Body of pancreas (tissue), 4 donors: ENCODE data around the gene FAM162A. TPM values are rescaled to one million over a fixed set of nuclear protein-coding genes. Genes with fewer than 3 reads are reported as not detected.

ENCODE experiments used
- ATAC-seq: fragments of 150-250 bp; one replicate; pipeline ENCODE4 v1.9.1; 2016
- DNase-seq, 4 donors: peaks; one replicate each; pipeline ENCODE4 v3.0.0-alpha.2; 2019
- H3K27ac ChIP-seq, 4 donors: fragments of 200-600 bp; sonication (generic); 1 replicate in 3 of 4; 2 replicates in 1 of 4; pipeline versions ENCODE4 v1.5.1 to v1.6.1; 2016 to 2019; ENCODE audit warnings: mild to moderate bottlenecking in 1 of 4, mixed read lengths in 1 of 4, moderate library complexity in 1 of 4
- H3K27me3 ChIP-seq, 2 donors: fragments of 200-600 bp; sonication (generic); one replicate each; pipeline ENCODE4 v1.6.0; 2016; ENCODE audit warnings: mild to moderate bottlenecking in 1 of 2
- H3K36me3 ChIP-seq, 2 donors: fragments of 200-600 bp; sonication (generic); replicated peaks in 1 of 2; 2 replicates each; pipeline ENCODE4 v1.5.1; 2016; ENCODE audit warnings: low read depth in 2 of 2; ENCODE audit not compliant: insufficient read depth in 1 of 2
- H3K4me1 ChIP-seq: fragments of 200-600 bp; sonication (generic); one replicate; pipeline ENCODE4 v1.6.0; 2016
- H3K4me3 ChIP-seq, 2 donors: fragments of 200-600 bp; sonication (generic); 1 replicate in 1 of 2; 2 replicates in 1 of 2; pipeline ENCODE4 v1.5.1; 2016 to 2019
- H3K9me3 ChIP-seq, 3 donors: fragments of 200-600 bp; sonication (generic); 1 replicate in 2 of 3; 2 replicates in 1 of 3; pipeline ENCODE4 v1.5.1; 2016
- POLR2A ChIP-seq, 3 donors: fragments of 450-650 bp; IDR thresholded peaks; one replicate each; pipeline ENCODE4 v1.6.1; 2016; ENCODE audit warnings: antibody characterized with exemption in 3 of 3, mild to moderate bottlenecking in 2 of 3
- WGBS, 2 donors: methylation state at CpG; one replicate each; pipeline ENCODE4 v1.1.5; 2017; 5-methylcytosine and 5-hydroxymethylcytosine counted together
- intact Hi-C: fragments of 100-400 bp; cut with DNase I; formaldehyde crosslinking; loops from one replicate; pipeline ENCODE4 v1.15.1; 2023
- total RNA-seq, 2 donors: library from RNA; depleted of rRNA; stranded (reverse); fragments of >200 nt; gene quantifications; one replicate each; pipeline ENCODE4 v1.1.0, GENCODE V29; 2016
- TF ChIP-seq, protein P1 (sequence below), 7 experiments: fragments of 450-650 bp in 4 of 7; fragments of 200-600 bp in 3 of 7; sonication (generic) in 3 of 7; IDR thresholded peaks; one replicate each; pipeline ENCODE4 v1.5.1; 2016 to 2019; ENCODE audit warnings: antibody characterized with exemption in 7 of 7

FAM162A gene
- total RNA-seq, 2 donors from 2014 or later: 8.6 to 24.1 TPM

DNA sequence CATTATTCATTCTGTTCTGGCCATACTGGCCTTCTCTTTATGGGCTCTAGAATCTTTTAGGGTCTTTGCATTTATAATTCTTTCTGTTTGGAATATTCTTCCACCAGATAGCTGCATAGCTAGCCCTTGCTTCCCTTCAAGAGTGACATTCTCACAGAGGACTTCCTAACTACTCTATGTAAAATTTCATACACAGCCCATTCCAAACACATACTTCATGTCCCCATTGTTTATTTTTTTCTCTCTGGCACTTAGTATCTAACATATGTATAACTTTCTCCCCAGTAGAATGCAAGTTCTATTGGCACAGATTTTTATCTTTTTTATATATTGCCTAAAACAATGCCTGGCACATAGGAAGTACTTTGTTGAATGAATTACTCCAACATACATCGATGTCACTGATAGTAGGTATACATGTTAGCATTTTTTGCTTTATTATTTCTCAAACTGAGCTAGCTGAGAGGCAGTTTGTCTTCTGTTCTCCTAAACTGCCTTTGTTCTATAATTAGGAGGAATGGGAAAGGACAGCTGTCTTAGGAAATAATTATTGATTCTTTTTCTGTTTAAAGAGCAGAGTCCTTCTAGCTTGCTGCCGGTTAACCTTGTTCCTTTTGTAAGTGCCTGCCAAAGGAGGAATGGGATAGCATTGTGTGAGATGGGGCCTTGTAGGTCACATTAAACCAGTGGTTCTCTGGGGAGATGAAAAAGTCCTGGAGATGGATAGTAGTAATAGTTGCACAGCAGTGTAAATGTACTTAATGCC lies 7.9 kb downstream of the FAM162A start:
- peak; percentile 58 for ATAC-seq
- H3K9me3 ChIP-seq: no peaks in the 10 kb centered on the region
- WGBS, 2 donors: 8 to 13% methylated on average over 2 of the region's 2 CpGs
- peak overlapping the region; percentile 29 to 76 (median 53) for H3K27ac ChIP-seq
- no peaks in the 10 kb centered on the region for H3K36me3 ChIP-seq
- H3K4me3 ChIP-seq: no peak overlapping the region
- H3K27me3 ChIP-seq: no peaks in the 10 kb centered on the region
- intact Hi-C loops: no loop called here
- H3K4me1 ChIP-seq: peaks cover 77% of the 10 kb centered on the region
- TF ChIP-seq, protein P1, sequence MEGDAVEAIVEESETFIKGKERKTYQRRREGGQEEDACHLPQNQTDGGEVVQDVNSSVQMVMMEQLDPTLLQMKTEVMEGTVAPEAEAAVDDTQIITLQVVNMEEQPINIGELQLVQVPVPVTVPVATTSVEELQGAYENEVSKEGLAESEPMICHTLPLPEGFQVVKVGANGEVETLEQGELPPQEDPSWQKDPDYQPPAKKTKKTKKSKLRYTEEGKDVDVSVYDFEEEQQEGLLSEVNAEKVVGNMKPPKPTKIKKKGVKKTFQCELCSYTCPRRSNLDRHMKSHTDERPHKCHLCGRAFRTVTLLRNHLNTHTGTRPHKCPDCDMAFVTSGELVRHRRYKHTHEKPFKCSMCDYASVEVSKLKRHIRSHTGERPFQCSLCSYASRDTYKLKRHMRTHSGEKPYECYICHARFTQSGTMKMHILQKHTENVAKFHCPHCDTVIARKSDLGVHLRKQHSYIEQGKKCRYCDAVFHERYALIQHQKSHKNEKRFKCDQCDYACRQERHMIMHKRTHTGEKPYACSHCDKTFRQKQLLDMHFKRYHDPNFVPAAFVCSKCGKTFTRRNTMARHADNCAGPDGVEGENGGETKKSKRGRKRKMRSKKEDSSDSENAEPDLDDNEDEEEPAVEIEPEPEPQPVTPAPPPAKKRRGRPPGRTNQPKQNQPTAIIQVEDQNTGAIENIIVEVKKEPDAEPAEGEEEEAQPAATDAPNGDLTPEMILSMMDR (IDR thresholded peaks at IDR 0.05): no peak
- no peak for TF ChIP-seq POLR2A (IDR thresholded peaks at IDR 0.05)
- peak in 2 of 4 donors; percentile 14 to 28 for DNase-seq

- peak overlapping the region; percentile 22 to 76 (median 49) for H3K27ac ChIP-seq
- H3K4me3 ChIP-seq: no peak overlapping the region
- 5 to 6% methylated on average over 2 of the region's 2 CpGs for WGBS, 2 donors
- TF ChIP-seq, protein P1 (IDR thresholded peaks at IDR 0.05): peak; percentile 25 to 77 (median 69)
- TF ChIP-seq POLR2A (IDR thresholded peaks at IDR 0.05): no peak
- intact Hi-C loops: no loop called here
- DNase-seq: peak in 3 of 4 donors; percentile 29 to 39 (median 33)
- H3K4me1 ChIP-seq: peaks cover 65% of the 10 kb centered on the region
- H3K27me3 ChIP-seq: no peaks in the 10 kb centered on the region
- peak; percentile 74 for ATAC-seq
- no peaks in the 10 kb centered on the region for H3K9me3 ChIP-seq
- H3K36me3 ChIP-seq: no peaks in the 10 kb centered on the region
Observed at GRCh38 chr3:122392868-122393844, 9.2 kb downstream of the FAM162A start.

- H3K4me3 ChIP-seq: no peak overlapping the region
- no peaks in the 10 kb centered on the region for H3K9me3 ChIP-seq
- peaks cover 57% of the 10 kb centered on the region for H3K4me1 ChIP-seq
- peak overlapping the region; percentile 22 to 76 (median 49) for H3K27ac ChIP-seq
- WGBS, 2 donors: 44 to 78% methylated on average over 1 of the region's 1 CpG
- H3K36me3 ChIP-seq: no peaks in the 10 kb centered on the region
- TF ChIP-seq POLR2A (IDR thresholded peaks at IDR 0.05): no peak
- TF ChIP-seq, protein P1 (IDR thresholded peaks at IDR 0.05): no peak
- H3K27me3 ChIP-seq: no peaks in the 10 kb centered on the region
- ATAC-seq: no peak
- no peak for DNase-seq
- intact Hi-C loops: no loop called here
Observed at GRCh38 chr3:122394173-122394572, 10.2 kb downstream of the FAM162A start.

- TF ChIP-seq POLR2A (IDR thresholded peaks at IDR 0.05): no peak
- TF ChIP-seq, protein P1 (IDR thresholded peaks at IDR 0.05): no peak
- H3K4me3 ChIP-seq: no peak overlapping the region
- ATAC-seq (no peak), DNase-seq (no peak)
- no peaks in the 10 kb centered on the region for H3K36me3 ChIP-seq
- no peaks in the 10 kb centered on the region for H3K27me3 ChIP-seq
- intact Hi-C loops: no loop called here
- WGBS, 2 donors: 50 to 59% methylated on average over 3 of the region's 3 CpGs
- H3K4me1 ChIP-seq: peaks cover 45% of the 10 kb centered on the region
- no peaks in the 10 kb centered on the region for H3K9me3 ChIP-seq
- H3K27ac ChIP-seq: peak overlapping the region in 1 of 4 donors; percentile 43
Observed at GRCh38 chr3:122395582-122395981, 11.6 kb downstream of the FAM162A start.
